Measurements from ENCODE around the gene LTBP1. TPM values are rescaled to one million over a fixed set of nuclear protein-coding genes. Genes with fewer than 3 reads are reported as not detected.

Gene LTBP1
- total RNA-seq, 2 experiments from 2014 or later, result 0.06 TPM; not detected in 1

DNA sequence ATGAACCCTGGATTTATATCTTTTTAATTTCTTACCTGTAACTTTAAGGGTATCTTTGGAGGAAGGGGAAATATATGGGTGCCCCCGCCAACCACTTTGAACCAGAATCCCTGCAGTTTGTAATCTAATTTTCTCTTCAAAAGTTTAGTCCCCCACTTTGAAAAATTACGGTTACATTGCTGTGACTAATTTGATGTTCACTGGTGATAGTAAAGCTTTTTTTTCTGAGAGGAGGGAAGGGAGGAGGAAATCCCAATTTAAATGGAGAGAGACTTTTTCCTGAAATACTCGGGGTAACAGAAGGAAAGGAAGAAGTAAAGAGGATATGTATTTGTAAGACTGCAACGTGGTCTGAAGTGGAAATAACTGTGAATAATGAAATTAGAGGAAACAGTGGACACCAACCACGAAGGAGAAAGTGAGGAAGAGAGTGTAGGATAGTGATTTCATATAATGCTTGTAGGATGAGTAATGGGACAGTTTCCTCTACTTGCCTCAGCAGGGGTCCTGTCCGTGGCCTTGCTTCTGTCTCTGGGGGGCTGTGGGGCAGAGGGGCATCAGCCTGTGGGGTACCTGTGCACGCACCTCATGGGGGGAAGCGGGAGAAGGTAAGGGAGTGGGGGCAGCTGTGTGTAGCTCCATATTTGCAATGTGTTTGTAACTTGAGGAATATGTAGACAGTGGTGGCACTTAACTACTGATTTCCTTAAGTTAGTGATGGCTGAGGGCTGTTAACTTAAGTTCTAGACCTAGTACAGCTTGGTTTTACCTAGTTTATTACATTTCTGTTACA is 161.1 kb downstream of the LTBP1 start:
- Mint-ChIP-seq H3K27ac (no peak overlapping the region), H3K4me3 (no peak overlapping the region), H3K27me3 (peaks cover 54% of the 10 kb centered on the region), H3K36me3 (ENCODE audit: low read depth) (no peaks in the 10 kb centered on the region), H3K4me1 (ENCODE audit: low read depth) (no peaks in the 10 kb centered on the region), H3K9me3 (no peaks in the 10 kb centered on the region)
- Histone ChIP-seq H3K27me3 (ENCODE audit: control insufficient read depth in 1 of 2, insufficient read depth in 2 of 2, low read length in 2 of 2) (peaks cover 0 to 15% of the 10 kb centered on the region in 2 experiments), H3K4me3 (ENCODE audit: low read length) (no peak overlapping the region), H3K36me3 (ENCODE audit: insufficient read depth, low read length) (no peaks in the 10 kb centered on the region), H3K27ac (ENCODE audit: low read depth in 1 of 2, low read length in 2 of 2) (no peak overlapping the region), H3K9me3 (ENCODE audit: control insufficient read depth in 1 of 2, insufficient read depth in 1 of 2, low read length in 2 of 2) (no peaks in the 10 kb centered on the region), H3K4me1 (ENCODE audit: insufficient read depth, low read length) (no peaks in the 10 kb centered on the region)
- TF ChIP-seq, protein P1, sequence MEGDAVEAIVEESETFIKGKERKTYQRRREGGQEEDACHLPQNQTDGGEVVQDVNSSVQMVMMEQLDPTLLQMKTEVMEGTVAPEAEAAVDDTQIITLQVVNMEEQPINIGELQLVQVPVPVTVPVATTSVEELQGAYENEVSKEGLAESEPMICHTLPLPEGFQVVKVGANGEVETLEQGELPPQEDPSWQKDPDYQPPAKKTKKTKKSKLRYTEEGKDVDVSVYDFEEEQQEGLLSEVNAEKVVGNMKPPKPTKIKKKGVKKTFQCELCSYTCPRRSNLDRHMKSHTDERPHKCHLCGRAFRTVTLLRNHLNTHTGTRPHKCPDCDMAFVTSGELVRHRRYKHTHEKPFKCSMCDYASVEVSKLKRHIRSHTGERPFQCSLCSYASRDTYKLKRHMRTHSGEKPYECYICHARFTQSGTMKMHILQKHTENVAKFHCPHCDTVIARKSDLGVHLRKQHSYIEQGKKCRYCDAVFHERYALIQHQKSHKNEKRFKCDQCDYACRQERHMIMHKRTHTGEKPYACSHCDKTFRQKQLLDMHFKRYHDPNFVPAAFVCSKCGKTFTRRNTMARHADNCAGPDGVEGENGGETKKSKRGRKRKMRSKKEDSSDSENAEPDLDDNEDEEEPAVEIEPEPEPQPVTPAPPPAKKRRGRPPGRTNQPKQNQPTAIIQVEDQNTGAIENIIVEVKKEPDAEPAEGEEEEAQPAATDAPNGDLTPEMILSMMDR (IDR thresholded peaks at IDR 0.05), result no peak
- no peak for DNase-seq
- ChIA-PET POLR2A (no interaction called here), CTCF (no interaction called here)
- intact Hi-C loops (cut with DNase I, micrococcal nuclease), result no loop called here
- ATAC-seq (ENCODE audit: poor library complexity), result no peak

DNA sequence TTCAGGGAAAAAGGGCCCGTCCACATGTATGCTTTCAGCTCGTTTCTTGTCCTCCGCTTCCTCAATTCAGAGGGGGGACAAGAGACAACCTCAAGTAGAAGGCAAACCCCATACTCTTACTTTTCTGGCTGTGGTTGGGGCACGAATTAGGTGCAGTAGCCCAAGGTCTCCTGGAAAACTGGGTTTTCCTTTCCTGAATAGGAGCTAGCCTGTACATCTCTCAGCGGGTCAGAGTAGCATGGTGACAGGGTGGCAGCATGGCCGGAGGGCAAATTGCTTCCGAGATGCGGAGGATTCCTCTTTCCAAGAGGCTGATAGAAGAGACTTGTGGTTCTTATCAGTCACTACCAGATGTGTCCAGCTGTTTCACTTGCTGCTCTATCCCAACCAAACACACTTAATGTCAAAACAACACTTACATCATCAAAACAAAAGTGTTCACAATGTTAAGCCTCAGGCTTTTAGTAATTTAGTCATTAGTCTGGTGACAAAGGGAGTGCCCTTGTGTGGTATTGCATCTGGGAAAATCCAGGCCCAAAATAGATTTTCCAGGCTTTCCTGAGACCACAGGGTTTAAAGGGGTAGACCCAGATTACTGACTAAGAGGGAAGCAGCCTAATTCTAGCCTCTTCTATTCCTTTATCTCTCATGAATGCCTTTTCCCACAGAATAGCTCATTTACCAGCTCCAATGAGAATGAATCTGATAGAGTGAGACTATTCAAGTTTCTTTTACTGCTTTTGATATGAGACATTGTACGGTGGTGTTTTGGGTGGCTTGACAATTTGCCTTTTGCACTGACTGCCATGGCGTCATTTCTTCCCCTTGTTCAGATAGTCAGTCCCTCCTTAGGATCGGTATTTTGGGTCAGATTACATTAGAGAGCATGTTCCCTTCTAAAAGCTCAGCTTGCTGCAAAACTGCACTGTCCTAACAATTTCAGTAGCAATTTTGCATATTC is 162.0 kb downstream of the LTBP1 start:
- ChIA-PET CTCF (no interaction called here), POLR2A (no interaction called here)
- Mint-ChIP-seq H3K9me3 (no peaks in the 10 kb centered on the region), H3K27me3 (peaks cover 54% of the 10 kb centered on the region), H3K27ac (no peak overlapping the region), H3K36me3 (ENCODE audit: low read depth) (no peaks in the 10 kb centered on the region), H3K4me1 (ENCODE audit: low read depth) (no peaks in the 10 kb centered on the region), H3K4me3 (no peak overlapping the region)
- DNase-seq (no peak), ATAC-seq (ENCODE audit: poor library complexity) (no peak)
- no peak overlapping the region for H3K27ac ChIP-seq (ENCODE audit: low read depth in 1 of 2, low read length in 2 of 2)
- no peak overlapping the region for H3K4me3 ChIP-seq (ENCODE audit: low read length)
- peaks cover 0 to 15% of the 10 kb centered on the region in 2 experiments for H3K27me3 ChIP-seq (ENCODE audit: control insufficient read depth in 1 of 2, insufficient read depth in 2 of 2, low read length in 2 of 2)
- no peaks in the 10 kb centered on the region for H3K36me3 ChIP-seq (ENCODE audit: insufficient read depth, low read length)
- TF ChIP-seq, protein P1 (IDR thresholded peaks at IDR 0.05), result no peak
- intact Hi-C loops (cut with DNase I, micrococcal nuclease), result no loop called here
- H3K4me1 ChIP-seq (ENCODE audit: insufficient read depth, low read length), result no peaks in the 10 kb centered on the region
- no peaks in the 10 kb centered on the region for H3K9me3 ChIP-seq (ENCODE audit: control insufficient read depth in 1 of 2, insufficient read depth in 1 of 2, low read length in 2 of 2)

DNA sequence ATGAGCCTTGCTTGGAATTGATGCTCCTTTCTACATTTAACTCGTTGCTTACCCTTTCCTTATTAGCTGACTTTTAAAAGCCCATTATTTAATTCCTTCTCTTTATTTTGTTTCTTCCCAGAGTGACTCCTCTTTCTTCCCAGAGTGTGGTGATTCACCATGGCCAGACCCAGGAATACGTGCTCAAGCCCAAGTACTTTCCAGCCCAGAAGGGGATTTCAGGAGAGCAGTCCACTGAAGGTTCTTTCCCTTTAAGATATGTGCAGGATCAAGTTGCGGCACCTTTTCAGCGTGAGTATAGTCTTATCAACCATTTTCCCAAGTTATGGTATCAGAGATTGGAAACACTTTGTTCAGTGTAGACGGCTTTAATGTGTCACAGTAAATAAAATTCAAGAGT is 163.7 kb downstream of the LTBP1 start:
- Histone ChIP-seq H3K4me1 (ENCODE audit: insufficient read depth, low read length) (no peaks in the 10 kb centered on the region), H3K36me3 (ENCODE audit: insufficient read depth, low read length) (no peaks in the 10 kb centered on the region), H3K27me3 (ENCODE audit: control insufficient read depth in 1 of 2, insufficient read depth in 2 of 2, low read length in 2 of 2) (peaks cover 0 to 15% of the 10 kb centered on the region in 2 experiments), H3K27ac (ENCODE audit: low read depth in 1 of 2, low read length in 2 of 2) (no peak overlapping the region), H3K4me3 (ENCODE audit: low read length) (no peak overlapping the region), H3K9me3 (ENCODE audit: control insufficient read depth in 1 of 2, insufficient read depth in 1 of 2, low read length in 2 of 2) (no peaks in the 10 kb centered on the region)
- Mint-ChIP-seq H3K4me1 (ENCODE audit: low read depth) (no peaks in the 10 kb centered on the region), H3K4me3 (no peak overlapping the region), H3K27me3 (peaks cover 42% of the 10 kb centered on the region), H3K36me3 (ENCODE audit: low read depth) (no peaks in the 10 kb centered on the region), H3K27ac (no peak overlapping the region), H3K9me3 (no peaks in the 10 kb centered on the region)
- no peak for ATAC-seq (ENCODE audit: poor library complexity)
- ChIA-PET POLR2A (no interaction called here), CTCF (interaction anchor here (1.1 kb wide), 1 partner anchor 32 kb away, joined by 3 read pairs; no protein-coding TSS in a partner anchor)
- no peak for DNase-seq
- intact Hi-C loops (cut with DNase I, micrococcal nuclease), result no loop called here
- TF ChIP-seq, protein P1 (IDR thresholded peaks at IDR 0.05), result no peak
